Central memory CD8-positive, alpha-beta T cell (primary cell): Measurements from ENCODE around the gene SLC1A7.

ENCODE experiments used
- ATAC-seq: fragments of 150-1000 bp; cut with Tn5 transposase; replicated peaks from 2 replicates; pipeline ENCODE4 v1.10.0; 2022; ENCODE audit warnings: mild to moderate bottlenecking, moderate FRiP score, moderate number of reproducible peaks; ENCODE audit not compliant: poor library complexity, severe bottlenecking; ENCODE audit errors: extremely low read depth
- DNase-seq, 2 donors: peaks; one replicate each; pipeline ENCODE4 v3.0.0; 2021; ENCODE audit warnings: low spot score in 2 of 2
- H3K27ac Mint-ChIP-seq: one replicate; pipeline ENCODE4 v1.8.0; 2022; ENCODE audit warnings: low read depth, mild to moderate bottlenecking, moderate library complexity, mixed read lengths
- H3K27me3 Mint-ChIP-seq: one replicate; pipeline ENCODE4 v1.8.0; 2022; ENCODE audit warnings: mixed read lengths
- H3K36me3 Mint-ChIP-seq: one replicate; pipeline ENCODE4 v1.8.0; 2022; ENCODE audit warnings: mild to moderate bottlenecking, moderate library complexity, mixed read lengths; ENCODE audit not compliant: insufficient read depth
- H3K4me1 Mint-ChIP-seq: one replicate; pipeline ENCODE4 v1.8.0; 2022; ENCODE audit warnings: mixed read lengths
- H3K4me3 Mint-ChIP-seq: one replicate; pipeline ENCODE4 v1.8.0; 2022; ENCODE audit warnings: mild to moderate bottlenecking, moderate library complexity, mixed read lengths
- H3K9me3 Mint-ChIP-seq: one replicate; pipeline ENCODE4 v1.8.0; 2022; ENCODE audit warnings: mixed read lengths

The SLC1A7 gene

GRCh38 chr1:53087332-53088285 is 54.8 kb downstream of the SLC1A7 start:
- H3K4me1 Mint-ChIP-seq: peaks cover 18% of the 10 kb centered on the region
- no peak overlapping the region for H3K4me3 Mint-ChIP-seq
- ATAC-seq: no peak
- no peaks in the 10 kb centered on the region for H3K27me3 Mint-ChIP-seq
- H3K9me3 Mint-ChIP-seq: no peaks in the 10 kb centered on the region
- no peaks in the 10 kb centered on the region for H3K36me3 Mint-ChIP-seq
- H3K27ac Mint-ChIP-seq: no peak overlapping the region
- no peak for DNase-seq

GRCh38 chr1:53086491-53087070 is 55.9 kb downstream of the SLC1A7 start:
- H3K4me1 Mint-ChIP-seq: peaks cover 21% of the 10 kb centered on the region
- H3K27ac Mint-ChIP-seq: peak overlapping the region; percentile 22
- DNase-seq (no peak), ATAC-seq (no peak)
- no peaks in the 10 kb centered on the region for H3K27me3 Mint-ChIP-seq
- H3K4me3 Mint-ChIP-seq: no peak overlapping the region
- H3K9me3 Mint-ChIP-seq: no peaks in the 10 kb centered on the region
- H3K36me3 Mint-ChIP-seq: no peaks in the 10 kb centered on the region

- no peaks in the 10 kb centered on the region for H3K36me3 Mint-ChIP-seq
- no peak overlapping the region for H3K4me3 Mint-ChIP-seq
- no peak for ATAC-seq
- no peak overlapping the region for H3K27ac Mint-ChIP-seq
- no peaks in the 10 kb centered on the region for H3K9me3 Mint-ChIP-seq
- no peak for DNase-seq
- peaks cover 21% of the 10 kb centered on the region for H3K4me1 Mint-ChIP-seq
- no peaks in the 10 kb centered on the region for H3K27me3 Mint-ChIP-seq
Observed at GRCh38 chr1:53085405-53085804, 57.0 kb downstream of the SLC1A7 start.

- peak; percentile 69 for ATAC-seq
- Mint-ChIP-seq H3K9me3 (no peaks in the 10 kb centered on the region), H3K4me3 (no peak overlapping the region), H3K36me3 (no peaks in the 10 kb centered on the region), H3K27me3 (no peaks in the 10 kb centered on the region), H3K27ac (peak overlapping the region; percentile 43), H3K4me1 (peaks cover 21% of the 10 kb centered on the region)
- peak in 1 of 2 donors; percentile 28 for DNase-seq
Observed at GRCh38 chr1:53084589-53084971, 57.9 kb downstream of the SLC1A7 start.

GRCh38 chr1:53083636-53084588 is 58.5 kb downstream of the SLC1A7 start:
- ATAC-seq (no peak), DNase-seq (no peak)
- Mint-ChIP-seq H3K36me3 (no peaks in the 10 kb centered on the region), H3K27ac (peak overlapping the region; percentile 81), H3K27me3 (no peaks in the 10 kb centered on the region), H3K4me1 (peaks cover 21% of the 10 kb centered on the region), H3K4me3 (no peak overlapping the region), H3K9me3 (no peaks in the 10 kb centered on the region)

GRCh38 chr1:53082826-53083455 is 59.5 kb downstream of the SLC1A7 start:
- ATAC-seq (no peak), DNase-seq (no peak)
- H3K9me3 Mint-ChIP-seq: no peaks in the 10 kb centered on the region
- H3K27ac Mint-ChIP-seq: peak overlapping the region; percentile 81
- peaks cover 2% of the 10 kb centered on the region for H3K36me3 Mint-ChIP-seq
- H3K4me1 Mint-ChIP-seq: peaks cover 21% of the 10 kb centered on the region
- no peaks in the 10 kb centered on the region for H3K27me3 Mint-ChIP-seq
- H3K4me3 Mint-ChIP-seq: no peak overlapping the region

GRCh38 chr1:53081384-53082066 is 60.9 kb downstream of the SLC1A7 start:
- Mint-ChIP-seq H3K4me1 (peaks cover 21% of the 10 kb centered on the region), H3K9me3 (no peaks in the 10 kb centered on the region), H3K27ac (no peak overlapping the region), H3K27me3 (no peaks in the 10 kb centered on the region), H3K4me3 (no peak overlapping the region), H3K36me3 (peaks cover 2% of the 10 kb centered on the region)
- ATAC-seq: no peak
- no peak for DNase-seq

GRCh38 chr1:53080769-53081168 is 61.7 kb downstream of the SLC1A7 start:
- no peak overlapping the region for H3K4me3 Mint-ChIP-seq
- H3K27ac Mint-ChIP-seq: no peak overlapping the region
- ATAC-seq (no peak), DNase-seq (no peak)
- H3K9me3 Mint-ChIP-seq: no peaks in the 10 kb centered on the region
- H3K4me1 Mint-ChIP-seq: peaks cover 21% of the 10 kb centered on the region
- peaks cover 2% of the 10 kb centered on the region for H3K36me3 Mint-ChIP-seq
- no peaks in the 10 kb centered on the region for H3K27me3 Mint-ChIP-seq

GRCh38 chr1:53080041-53080440 is 62.4 kb downstream of the SLC1A7 start:
- Mint-ChIP-seq H3K36me3 (peaks cover 2% of the 10 kb centered on the region), H3K27ac (no peak overlapping the region), H3K4me1 (peaks cover 27% of the 10 kb centered on the region), H3K4me3 (no peak overlapping the region), H3K9me3 (no peaks in the 10 kb centered on the region), H3K27me3 (no peaks in the 10 kb centered on the region)
- ATAC-seq (no peak), DNase-seq (no peak)

- H3K36me3 Mint-ChIP-seq: peaks cover 2% of the 10 kb centered on the region
- no peaks in the 10 kb centered on the region for H3K27me3 Mint-ChIP-seq
- H3K27ac Mint-ChIP-seq: no peak overlapping the region
- H3K4me1 Mint-ChIP-seq: peaks cover 22% of the 10 kb centered on the region
- H3K4me3 Mint-ChIP-seq: no peak overlapping the region
- no peaks in the 10 kb centered on the region for H3K9me3 Mint-ChIP-seq
- ATAC-seq: no peak
- DNase-seq: no peak
Observed at GRCh38 chr1:53079251-53079650, 63.2 kb downstream of the SLC1A7 start.

- peaks cover 2% of the 10 kb centered on the region for H3K36me3 Mint-ChIP-seq
- H3K27me3 Mint-ChIP-seq: no peaks in the 10 kb centered on the region
- ATAC-seq: no peak
- no peak for DNase-seq
- H3K9me3 Mint-ChIP-seq: no peaks in the 10 kb centered on the region
- no peak overlapping the region for H3K4me3 Mint-ChIP-seq
- H3K27ac Mint-ChIP-seq: no peak overlapping the region
- peaks cover 20% of the 10 kb centered on the region for H3K4me1 Mint-ChIP-seq
Observed at GRCh38 chr1:53078333-53079101, 63.9 kb downstream of the SLC1A7 start.
